IMR-90 (cell line): ENCODE results near the gene ZNF425. TPM values are rescaled to one million over a fixed set of nuclear protein-coding genes. Genes with fewer than 3 reads are reported as not detected.

ENCODE experiments used
- ATAC-seq: fragments of 200-7000 bp; cut with Tn5 transposase; 2 replicates; pipeline ENCODE4 v1.9.1; 2020; ENCODE audit warnings: low read depth, mild to moderate bottlenecking, moderate library complexity
- BruUV-seq: library from RNA; stranded (reverse); fragments of 400-500 nt; replicated peaks from 2 replicates; lab custom pipeline; 2021; lab: Mats Ljungman, UMichigan
- CTCF ChIA-PET: fragments of 300-600 bp; formaldehyde crosslinking; extraction: SDS; loops from one replicate; lab custom pipeline; 2021; ENCODE audit warnings: antibody characterized with exemption; lab: Yijun Ruan, JAX
- POLR2A ChIA-PET: fragments of 300-600 bp; sonication (Branson Sonifier 250); formaldehyde crosslinking; loops from one replicate; lab custom pipeline; 2022; ENCODE audit warnings: antibody characterized with exemption; ENCODE audit not compliant: unreplicated experiment; lab: Charles Lee
- DNase-seq: peaks from one replicate; pipeline ENCODE4 v3.0.0; 2013
- H2AFZ ChIP-seq: replicated peaks from 2 replicates; pipeline ENCODE3; 2013; ENCODE audit warnings: low read length, mild to moderate bottlenecking; ENCODE audit not compliant: poor library complexity
- H2AK5ac ChIP-seq: 2 replicates; pipeline ENCODE4 v1.6.1; 2013; ENCODE audit warnings: low read depth, low read length, inconsistent platforms
- H2AK9ac ChIP-seq: replicated peaks from 2 replicates; pipeline ENCODE3; 2013; ENCODE audit warnings: mild to moderate bottlenecking, low read depth, low read length, moderate library complexity; ENCODE audit not compliant: poor library complexity
- H2BK120ac ChIP-seq: 2 replicates; pipeline ENCODE4 v1.6.1; 2013; ENCODE audit warnings: low read depth, low read length, inconsistent platforms
- H2BK15ac ChIP-seq: 3 replicates; pipeline ENCODE4 v1.6.1; 2013; ENCODE audit warnings: low read depth, low read length, inconsistent platforms
- H2BK20ac ChIP-seq: 2 replicates; pipeline ENCODE4 v1.6.1; 2013; ENCODE audit warnings: low read depth, mild to moderate bottlenecking, inconsistent platforms, low read length, moderate library complexity
- H2BK5ac ChIP-seq: 2 replicates; pipeline ENCODE4 v1.6.1; 2013; ENCODE audit warnings: mild to moderate bottlenecking, low read depth, low read length, inconsistent platforms; ENCODE audit not compliant: poor library complexity, severe bottlenecking
- H3K14ac ChIP-seq: replicated peaks from 2 replicates; pipeline ENCODE4 v1.6.1; 2013; ENCODE audit warnings: low read depth, low read length, inconsistent platforms
- H3K18ac ChIP-seq: 2 replicates; pipeline ENCODE4 v1.6.1; 2013; ENCODE audit warnings: low read depth, low read length, control low read depth
- H3K23ac ChIP-seq: 2 replicates; pipeline ENCODE4 v1.6.1; 2013; ENCODE audit warnings: low read depth, low read length, inconsistent platforms
- H3K27ac ChIP-seq: 2 replicates; pipeline ENCODE4 v1.5.1; 2013; ENCODE audit warnings: mild to moderate bottlenecking, control low read depth, low read length; ENCODE audit not compliant: insufficient read depth
- H3K27me3 ChIP-seq: 2 replicates; pipeline ENCODE4 v1.6.1; 2013; ENCODE audit warnings: low read length; ENCODE audit not compliant: control insufficient read depth, insufficient read depth
- H3K36me3 ChIP-seq: 2 replicates; pipeline ENCODE4 v1.6.1; 2013; ENCODE audit warnings: low read length, mixed read lengths; ENCODE audit not compliant: control insufficient read depth, insufficient read depth
- H3K4ac ChIP-seq: 2 replicates; pipeline ENCODE4 v1.6.1; 2013; ENCODE audit warnings: low read depth, low read length, inconsistent platforms
- H3K4me1 ChIP-seq: 2 replicates; pipeline ENCODE4 v1.6.1; 2013; ENCODE audit warnings: low read length, mixed read lengths; ENCODE audit not compliant: control insufficient read depth, insufficient read depth
- H3K4me2 ChIP-seq: 2 replicates; pipeline ENCODE4 v1.6.1; 2013; ENCODE audit warnings: low read depth, mild to moderate bottlenecking, control low read depth, low read length, moderate library complexity
- H3K4me3 ChIP-seq: 2 replicates; pipeline ENCODE4 v1.5.1; 2013; ENCODE audit warnings: low read depth, mild to moderate bottlenecking, control low read depth, low read length, moderate library complexity; ENCODE audit not compliant: insufficient read depth
- H3K56ac ChIP-seq: 2 replicates; pipeline ENCODE4 v1.6.1; 2013; ENCODE audit warnings: low read length, inconsistent platforms; ENCODE audit not compliant: insufficient read depth; ENCODE audit errors: extremely low read depth
- H3K79me1 ChIP-seq, 2 experiments: 2 replicates each; pipeline ENCODE4 v1.6.1; 2013; ENCODE audit warnings: low read length in 2 of 2, inconsistent platforms in 1 of 2, low read depth in 1 of 2
- H3K9ac ChIP-seq: 2 replicates; pipeline ENCODE4 v1.6.1; 2013; ENCODE audit warnings: low read depth, low read length, control low read depth
- H3K9me1 ChIP-seq: 2 replicates; pipeline ENCODE4 v1.6.1; 2013; ENCODE audit warnings: low read length, inconsistent platforms; ENCODE audit not compliant: insufficient read depth
- H3K9me3 ChIP-seq: 2 replicates; pipeline ENCODE4 v1.6.1; 2013; ENCODE audit warnings: low read length; ENCODE audit not compliant: control insufficient read depth, insufficient read depth
- H4K20me1 ChIP-seq: 2 replicates; pipeline ENCODE4 v1.6.1; 2013; ENCODE audit warnings: low read length, inconsistent platforms; ENCODE audit not compliant: insufficient read depth
- H4K5ac ChIP-seq: 2 replicates; pipeline ENCODE4 v1.6.1; 2013; ENCODE audit warnings: mild to moderate bottlenecking, low read depth, low read length, control low read depth
- H4K8ac ChIP-seq, 2 experiments: 2 replicates each; pipeline ENCODE4 v1.6.1; 2013; ENCODE audit warnings: low read depth in 2 of 2, low read length in 2 of 2, control low read depth in 1 of 2, inconsistent platforms in 1 of 2
- H4K91ac ChIP-seq: 2 replicates; pipeline ENCODE4 v1.6.1; 2013; ENCODE audit warnings: low read depth, low read length, inconsistent platforms; ENCODE audit not compliant: insufficient read depth
- BHLHE40 ChIP-seq: fragments of 150-350 bp; IDR thresholded peaks from 2 replicates; pipeline ENCODE4 v1.6.1; 2016; ENCODE audit warnings: mild to moderate bottlenecking, low read depth, low read length
- CHD1 ChIP-seq: IDR thresholded peaks from 2 replicates; pipeline ENCODE4 v1.6.1; 2012; ENCODE audit warnings: low read depth, low read length, improper control_type of control experiment
- CTCF ChIP-seq: conservative IDR thresholded peaks from 2 replicates; pipeline ENCODE4 v1.5.1; 2012; ENCODE audit warnings: mild to moderate bottlenecking, low read depth, low read length, improper control_type of control experiment
- ELK1 ChIP-seq: fragments of 150-350 bp; IDR thresholded peaks from 2 replicates; pipeline ENCODE4 v1.6.1; 2016; ENCODE audit warnings: low read depth, mild to moderate bottlenecking, low read length, moderate library complexity, borderline replicate concordance
- FOS ChIP-seq: fragments of 150-350 bp; IDR thresholded peaks from 2 replicates; pipeline ENCODE4 v1.6.1; 2016; ENCODE audit warnings: low read depth, low read length
- MAZ ChIP-seq: IDR thresholded peaks from 2 replicates; pipeline ENCODE4 v1.6.1; 2012; ENCODE audit warnings: low read depth, mild to moderate bottlenecking, low read length, improper control_type of control experiment, moderate library complexity, borderline replicate concordance
- POLR2A ChIP-seq: IDR thresholded peaks from 2 replicates; pipeline ENCODE4 v1.6.1; 2012; ENCODE audit warnings: mild to moderate bottlenecking, low read depth, low read length
- RAD21 ChIP-seq: IDR thresholded peaks from 2 replicates; pipeline ENCODE4 v1.6.1; 2012; ENCODE audit warnings: low read length, improper control_type of control experiment
- RCOR1 ChIP-seq: IDR thresholded peaks from 2 replicates; pipeline ENCODE4 v1.6.1; 2012; ENCODE audit warnings: mild to moderate bottlenecking, low read length, improper control_type of control experiment; ENCODE audit not compliant: insufficient replicate concordance
- SMC3 ChIP-seq: fragments of 150-350 bp; IDR thresholded peaks from 2 replicates; pipeline ENCODE4 v1.6.1; 2016; ENCODE audit warnings: low read depth, mild to moderate bottlenecking, antibody characterized with exemption, low read length, moderate library complexity
- USF2 ChIP-seq: fragments of 150-350 bp; IDR thresholded peaks from 2 replicates; pipeline ENCODE4 v1.6.1; 2017; ENCODE audit warnings: mild to moderate bottlenecking, antibody characterized with exemption, low read length, low read depth
- WGBS, 2 experiments: methylation state at CpG; one replicate each; pipeline versions ENCODE4 v1.1.5 to v1.1.7; 2013; ENCODE audit warnings: missing lambda C conversion rate in 2 of 2; ENCODE audit not compliant: insufficient read length in 1 of 2; ENCODE audit errors: extremely low coverage in 2 of 2; 5-methylcytosine and 5-hydroxymethylcytosine counted together
- dilution Hi-C: fragments of 300-500 bp; cut with HindIII; formaldehyde crosslinking; loops from one replicate; pipeline ENCODE4 v1.14.3; 2018; ENCODE audit warnings: low sequenced_read_pairs; ENCODE audit not compliant: unreplicated experiment
- in situ Hi-C: fragments of 300-500 bp; cut with MboI; formaldehyde crosslinking; loops from 3 replicates; pipeline ENCODE4 v1.14.3; 2019; ENCODE audit warnings: low sequenced_read_pairs, inconsistent platforms, mixed read lengths
- intact Hi-C: fragments of 100-400 bp; cut with micrococcal nuclease; formaldehyde crosslinking; loops from 2 replicates; pipeline ENCODE4 v1.10.0; 2022
- polyA plus RNA-seq, 3 experiments: library from polyadenylated mRNA; depleted of rRNA; stranded (reverse); fragments of >200 nt; gene quantifications; 2 replicates each; pipeline ENCODE4 v1.2.3, GENCODE V29; 2012; ENCODE audit warnings: low replicate concordance in 1 of 3
- total RNA-seq: library from RNA; depleted of rRNA; stranded (reverse); fragments of >200 nt; gene quantifications from 2 replicates; pipeline ENCODE4 v1.2.3, GENCODE V29; 2012

The ZNF425 gene
- total and polyA plus RNA-seq, 2 of the 4 experiments (the other 2 are of a cell fraction): 1.2 to 2.3 TPM

GRCh38 chr7:149090397-149091195 is 35.5 kb downstream of the ZNF425 start, which contains the start of gene ZNF786:
Gene ZNF786, minus strand, starts transcription at chr7:149090718. Its CDS starts 78 bp downstream, at chr7:149090640.
- BruUV-seq: no TSS peak
- H3K9me1 ChIP-seq: peaks cover 3% of the 10 kb centered on the region; the same call in 1 of the 2 replicates
- no peaks in the 10 kb centered on the region for H3K9me3 ChIP-seq
- H3K18ac ChIP-seq: peak within 1 kb of the TSS; percentile 32
- peak within 1 kb of the TSS; percentile 68 for H3K27ac ChIP-seq
- dilution Hi-C loops (no loop called here), in situ Hi-C loops (no loop called here), intact Hi-C loops (loop anchor here (1.0 to 2.0 kb wide), 4 partner anchors 36 to 108 kb away; partner anchors contain the start of genes PDIA4 and ZNF425)
- peak within 1 kb of the TSS; percentile 58 for H4K5ac ChIP-seq
- H3K56ac ChIP-seq: peak within 1 kb of the TSS; percentile 56
- peak within 1 kb of the TSS; percentile 55 for H2BK20ac ChIP-seq
- H2BK5ac ChIP-seq: peak within 1 kb of the TSS; percentile 61
- TF ChIP-seq CTCF (peak; percentile 97), CHD1 (0 out of 2 replicates have a peak, but pooled peaks have one; percentile 42), RAD21 (peak; percentile 82), MAZ (peak; percentile 96), SMC3 (peak; percentile 50), POLR2A (peak; percentile 50; the same call in 1 of the 2 replicates), FOS (no peak), ELK1 (no peak), RCOR1 (no peak), BHLHE40 (no peak; the same call in none of the 2 replicates), USF2 (no peak)
- ChIA-PET CTCF (no interaction called here), POLR2A (no interaction called here)
- H3K4ac ChIP-seq: peak within 1 kb of the TSS; percentile 98
- H2AK5ac ChIP-seq: no peak within 1 kb of the TSS
- peak within 1 kb of the TSS; percentile 52 to 82 for H4K8ac ChIP-seq
- H3K14ac ChIP-seq: peak within 1 kb of the TSS; percentile 99
- peak within 1 kb of the TSS; percentile 90 for H3K4me2 ChIP-seq
- peak within 1 kb of the TSS; percentile 77 for H2BK120ac ChIP-seq
- H3K27me3 ChIP-seq: no peaks in the 10 kb centered on the region
- H3K4me1 ChIP-seq: no peaks in the 10 kb centered on the region
- peaks cover 16% of the 10 kb centered on the region in 2 experiments for H3K79me1 ChIP-seq
- H4K91ac ChIP-seq: peak within 1 kb of the TSS; percentile 88
- ATAC-seq: peak; percentile 96
- DNase-seq: peak; percentile 87
- H3K9ac ChIP-seq: peak within 1 kb of the TSS; percentile 69
- H4K20me1 ChIP-seq: no peaks in the 10 kb centered on the region
- H3K4me3 ChIP-seq: peak within 1 kb of the TSS; percentile 89
- peak within 1 kb of the TSS; percentile 99 for H2AFZ ChIP-seq
- H2AK9ac ChIP-seq: peak within 1 kb of the TSS; percentile 98
- H2BK15ac ChIP-seq: no peak within 1 kb of the TSS
- no peaks in the 10 kb centered on the region for H3K36me3 ChIP-seq
- H3K23ac ChIP-seq: peak within 1 kb of the TSS; percentile 90
- WGBS, 2 experiments: 1% methylated on average over 18 of the region's 77 CpGs; no CpG with 5 or more reads in 1 of the 2 experiments
